Small intestine (tissue), 7 donors: Measurements from ENCODE around the gene IGSF9B. TPM values are rescaled to one million over a fixed set of nuclear protein-coding genes. Genes with fewer than 3 reads are reported as not detected.
A peak's percentile ranks its signal among the peaks of the same experiment; 100 is the strongest.

Experiments
- DNase-seq, 2 donors: peaks; one replicate each; pipeline versions ENCODE4 v3.0.0 to v3.0.0-alpha.2; 2013
- FAIRE-seq: peaks from 2 replicates; lab custom pipeline; 2012; peaks lifted over from hg19 to GRCh38; lab: Jason Lieb, UNC
- H3K27ac ChIP-seq, 3 donors: one replicate each; pipeline ENCODE4 v1.5.1; 2013; ENCODE audit warnings: low read length in 2 of 3, mild to moderate bottlenecking in 2 of 3, control low read depth in 1 of 3, inconsistent platforms in 1 of 3, low read depth in 1 of 3, moderate library complexity in 1 of 3
- H3K27me3 ChIP-seq, 3 donors: one replicate each; pipeline ENCODE4 v1.6.1; 2013; ENCODE audit warnings: low read length in 3 of 3, inconsistent platforms in 1 of 3; ENCODE audit not compliant: control insufficient read depth in 3 of 3, insufficient read depth in 3 of 3
- H3K36me3 ChIP-seq, 3 donors: one replicate each; pipeline ENCODE4 v1.6.1; 2013; ENCODE audit warnings: low read length in 3 of 3, inconsistent platforms in 1 of 3, low read depth in 1 of 3, mild to moderate bottlenecking in 1 of 3, moderate library complexity in 1 of 3; ENCODE audit not compliant: control insufficient read depth in 3 of 3, insufficient read depth in 2 of 3
- H3K4me1 ChIP-seq, 3 donors: one replicate each; pipeline ENCODE4 v1.6.1; 2013; ENCODE audit warnings: low read length in 2 of 3, inconsistent platforms in 1 of 3, low read depth in 1 of 3, mild to moderate bottlenecking in 1 of 3, moderate library complexity in 1 of 3; ENCODE audit not compliant: control insufficient read depth in 3 of 3, insufficient read depth in 2 of 3
- H3K4me3 ChIP-seq, 3 donors: one replicate each; pipeline ENCODE4 v1.5.1; 2013; ENCODE audit warnings: low read length in 3 of 3, control low read depth in 1 of 3, inconsistent platforms in 1 of 3, low read depth in 1 of 3, mild to moderate bottlenecking in 1 of 3, moderate library complexity in 1 of 3
- H3K9me3 ChIP-seq, 2 donors: one replicate each; pipeline ENCODE4 v1.6.1; 2013; ENCODE audit warnings: low read depth in 1 of 2, low read length in 1 of 2; ENCODE audit not compliant: control insufficient read depth in 2 of 2, insufficient read depth in 1 of 2
- WGBS, 3 donors: extraction: QIAGEN DNeasy Blood & Tissue Kit; methylation state at CpG; one replicate each; pipeline ENCODE4 v1.1.7; 2013; 5-methylcytosine and 5-hydroxymethylcytosine counted together
- polyA plus RNA-seq, 4 donors: library from polyadenylated mRNA; stranded (reverse) in 3 of 4; unstranded in 1 of 4; fragments of 200-250 nt in 3 of 4; fragments of 120-200 nt in 1 of 4; gene quantifications; one replicate each; pipeline versions ENCODE4 v1.2.1 to v1.2.3, GENCODE V29; 2013
- donor health status: healthy with polysubstance abuse.
- donor health status: control.
- donor health status: control.
- donor health status: Bipolar disorder and iron deficiency.
- donor health status: healthy.

Gene IGSF9B
- polyA plus RNA-seq, 4 donors: 1.4 to 2.3 (median 2.1) TPM; not detected in 1

DNA sequence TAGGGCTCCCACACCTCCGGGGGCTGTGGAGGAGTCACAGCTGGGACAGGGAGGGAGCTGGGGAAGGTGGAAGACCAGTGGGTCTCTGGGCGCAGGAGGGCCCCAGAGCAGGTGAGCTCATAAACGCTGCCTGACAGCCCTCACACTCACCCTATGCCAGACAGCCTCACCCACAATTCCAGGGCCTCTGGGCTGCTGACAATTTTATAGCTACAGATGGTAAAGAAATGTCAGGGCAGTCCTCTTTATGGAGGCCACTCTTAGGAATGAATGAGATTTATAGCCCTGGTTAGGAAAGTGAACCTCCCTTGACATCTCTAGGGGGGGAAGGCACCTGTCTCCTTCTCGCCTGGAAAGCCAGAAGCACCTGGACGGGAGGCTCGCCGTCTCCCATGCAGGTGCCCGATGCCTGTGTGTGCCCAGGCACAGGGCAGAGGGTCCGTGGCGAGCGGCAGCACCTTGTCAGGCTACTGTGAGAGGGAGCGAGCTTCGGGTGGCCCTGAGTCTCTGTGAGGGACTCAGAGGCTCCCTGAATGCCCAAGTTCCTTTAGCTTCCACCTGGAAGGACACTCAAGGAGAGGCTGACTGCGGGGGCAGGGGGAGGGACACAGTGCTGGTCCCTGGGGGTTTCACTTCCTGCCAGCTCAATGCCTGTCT lies 39.9 kb downstream of the IGSF9B start:
- FAIRE-seq: no peak
- 66 to 83% (median 76%) methylated on average over 14 of the region's 14 CpGs for WGBS, 3 donors
- H3K27ac ChIP-seq: no peak overlapping the region
- H3K36me3 ChIP-seq: peaks cover 0 to 5% (median 0%) of the 10 kb centered on the region in 3 donors
- no peak overlapping the region for H3K4me3 ChIP-seq
- H3K9me3 ChIP-seq: no peaks in the 10 kb centered on the region
- H3K27me3 ChIP-seq: peaks cover 2 to 25% (median 14%) of the 10 kb centered on the region in 3 donors
- peak in 1 of 2 donors; percentile 24 for DNase-seq
- no peaks in the 10 kb centered on the region for H3K4me1 ChIP-seq

DNA sequence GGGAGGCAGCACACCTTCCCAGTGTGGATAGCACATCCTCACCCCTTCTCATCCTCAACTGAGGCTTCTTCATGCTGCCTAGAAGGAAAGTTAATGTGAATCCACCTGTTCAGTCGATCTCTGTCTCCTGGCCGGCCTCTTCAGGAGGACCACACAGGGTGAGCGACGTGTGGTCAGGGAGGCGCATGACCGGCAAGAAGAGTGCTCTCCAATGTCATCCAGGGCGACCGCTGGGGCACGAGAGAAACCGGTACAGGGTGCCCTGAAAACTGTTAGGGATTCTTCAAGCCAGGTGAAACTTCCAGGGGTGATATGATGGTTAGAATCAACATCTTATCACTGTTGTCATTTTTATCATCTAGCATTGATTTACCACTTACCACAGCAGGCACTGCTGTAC lies 43.0 kb downstream of the IGSF9B start:
- Histone ChIP-seq H3K36me3 (peaks cover 0 to 2% (median 0%) of the 10 kb centered on the region in 3 donors), H3K4me3 (no peak overlapping the region), H3K27me3 (peaks cover 2 to 18% (median 6%) of the 10 kb centered on the region in 3 donors), H3K27ac (no peak overlapping the region), H3K9me3 (no peaks in the 10 kb centered on the region), H3K4me1 (no peaks in the 10 kb centered on the region)
- WGBS, 3 donors: 85 to 91% (median 89%) methylated on average over 10 of the region's 10 CpGs
- DNase-seq (no peak), FAIRE-seq (no peak)

DNA sequence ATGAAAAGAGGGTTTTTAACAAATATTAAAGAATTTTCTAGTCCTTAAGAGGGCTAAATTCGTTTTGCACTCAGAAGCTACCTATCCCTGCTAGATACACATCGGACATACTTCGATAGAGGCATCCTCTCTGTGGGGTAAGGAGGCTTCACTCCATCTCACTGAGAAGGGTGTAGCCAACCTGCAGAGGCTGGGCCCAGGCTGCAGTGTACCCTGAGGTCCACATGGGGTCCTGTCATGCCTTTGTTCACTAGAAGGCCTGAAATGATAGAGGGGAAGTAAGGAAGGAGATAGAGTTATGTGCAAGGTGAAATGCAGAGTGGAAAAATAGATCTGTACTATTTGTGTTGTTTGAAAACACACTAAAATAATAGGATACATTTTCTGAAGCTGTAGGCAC lies 45.6 kb downstream of the IGSF9B start:
- Histone ChIP-seq H3K9me3 (no peaks in the 10 kb centered on the region), H3K36me3 (peaks cover 0 to 2% (median 0%) of the 10 kb centered on the region in 3 donors), H3K4me1 (no peaks in the 10 kb centered on the region), H3K27me3 (no peaks in the 10 kb centered on the region), H3K27ac (no peak overlapping the region), H3K4me3 (no peak overlapping the region)
- 76 to 81% (median 78%) methylated on average over 3 of the region's 3 CpGs for whole genome bisulfite sequencing, 3 donors
- FAIRE-seq: no peak
- no peak for DNase-seq

DNA sequence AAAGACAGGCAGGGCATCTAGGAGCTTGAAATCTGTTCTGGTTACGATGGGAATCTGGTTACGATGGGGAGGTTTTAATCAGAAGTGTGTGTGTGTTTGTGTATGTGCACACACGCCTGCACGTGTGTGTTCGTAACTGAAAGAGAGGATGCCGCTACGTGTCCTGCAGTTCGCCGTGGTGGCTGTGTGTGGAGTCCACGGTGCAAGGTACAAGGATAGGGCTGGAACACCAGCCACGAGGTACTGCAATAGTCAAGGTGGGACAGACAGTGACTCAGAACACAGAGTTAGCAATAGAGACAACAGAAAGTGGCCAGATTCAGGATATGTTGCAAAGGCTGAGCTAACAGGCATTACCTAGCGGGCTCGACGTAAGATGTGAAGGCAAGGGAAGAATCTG lies 46.7 kb downstream of the IGSF9B start:
- H3K9me3 ChIP-seq: no peaks in the 10 kb centered on the region
- no peak for FAIRE-seq
- H3K27ac ChIP-seq: no peak overlapping the region
- no peaks in the 10 kb centered on the region for H3K27me3 ChIP-seq
- H3K4me3 ChIP-seq: no peak overlapping the region
- H3K4me1 ChIP-seq: no peaks in the 10 kb centered on the region
- H3K36me3 ChIP-seq: peaks cover 0 to 2% (median 0%) of the 10 kb centered on the region in 3 donors
- DNase-seq: no peak
- 88 to 89% (median 89%) methylated on average over 14 of the region's 14 CpGs for WGBS, 3 donors

GRCh38 chr11:133908827-133909226 lies 47.9 kb downstream of the IGSF9B start:
- Histone ChIP-seq H3K9me3 (no peaks in the 10 kb centered on the region), H3K36me3 (peaks cover 0 to 2% (median 0%) of the 10 kb centered on the region in 3 donors), H3K4me3 (no peak overlapping the region), H3K27me3 (no peaks in the 10 kb centered on the region), H3K4me1 (no peaks in the 10 kb centered on the region), H3K27ac (no peak overlapping the region)
- DNase-seq (no peak), FAIRE-seq (no peak)
- WGBS, 3 donors: 67 to 86% (median 70%) methylated on average over 16 of the region's 16 CpGs

DNA sequence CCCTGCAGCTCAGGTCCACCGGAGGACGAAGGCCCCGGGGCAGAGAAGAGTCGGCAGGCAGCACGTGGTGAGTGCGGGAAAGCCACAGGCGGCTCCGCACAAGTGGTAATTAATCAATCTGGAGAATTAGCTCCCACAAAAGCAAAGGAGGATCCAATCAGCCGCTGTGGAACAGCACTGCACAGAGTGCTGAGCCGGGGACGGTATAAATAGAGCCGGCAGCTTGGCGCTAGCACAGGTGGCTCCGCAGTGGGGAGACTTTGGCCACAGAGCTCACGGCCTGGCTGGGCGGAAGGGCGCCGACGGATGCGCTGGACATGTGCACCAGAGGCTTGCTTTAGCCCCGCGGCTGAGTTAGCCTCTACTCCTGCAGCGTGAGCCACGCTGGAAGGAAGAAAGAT lies 48.9 kb downstream of the IGSF9B start:
- Histone ChIP-seq H3K9me3 (no peaks in the 10 kb centered on the region), H3K4me3 (no peak overlapping the region), H3K4me1 (no peaks in the 10 kb centered on the region), H3K36me3 (peaks cover 0 to 2% (median 0%) of the 10 kb centered on the region in 3 donors), H3K27ac (no peak overlapping the region), H3K27me3 (no peaks in the 10 kb centered on the region)
- no peak for DNase-seq
- 92 to 94% (median 93%) methylated on average over 24 of the region's 24 CpGs for WGBS, 3 donors
- FAIRE-seq: no peak

DNA sequence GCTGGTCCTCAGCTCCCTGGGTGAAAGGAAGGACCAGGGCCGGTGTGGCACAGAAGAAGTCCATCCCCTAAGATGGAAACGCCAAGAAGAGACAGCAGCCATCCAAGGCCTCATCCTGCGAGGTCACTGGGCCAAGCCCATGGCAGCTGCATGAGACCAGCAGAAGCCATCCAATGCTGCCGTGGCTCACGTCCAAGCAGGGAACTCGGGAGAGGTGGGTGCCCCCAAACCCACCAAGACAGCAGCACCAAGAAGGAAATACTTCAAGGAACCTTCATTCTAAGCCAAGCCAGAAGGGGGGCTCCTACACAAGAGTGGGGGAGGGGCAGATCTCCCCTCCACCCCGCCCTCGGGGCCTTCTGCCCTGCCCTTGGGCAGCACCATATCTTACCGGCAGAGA lies 49.6 kb downstream of the IGSF9B start:
- H3K27me3 ChIP-seq: no peaks in the 10 kb centered on the region
- H3K27ac ChIP-seq: no peak overlapping the region
- H3K4me3 ChIP-seq: no peak overlapping the region
- H3K36me3 ChIP-seq: peaks cover 0 to 2% (median 0%) of the 10 kb centered on the region in 3 donors
- no peaks in the 10 kb centered on the region for H3K4me1 ChIP-seq
- H3K9me3 ChIP-seq: no peaks in the 10 kb centered on the region
- FAIRE-seq: no peak
- no peak for DNase-seq
- WGBS, 3 donors: 89 to 92% (median 91%) methylated on average over 9 of the region's 9 CpGs

GRCh38 chr11:133906746-133907145 lies 50.0 kb downstream of the IGSF9B start:
- DNase-seq (no peak), FAIRE-seq (no peak)
- Histone ChIP-seq H3K4me3 (no peak overlapping the region), H3K36me3 (peaks cover 0 to 2% (median 0%) of the 10 kb centered on the region in 3 donors), H3K4me1 (no peaks in the 10 kb centered on the region), H3K27ac (no peak overlapping the region), H3K27me3 (no peaks in the 10 kb centered on the region), H3K9me3 (no peaks in the 10 kb centered on the region)
- 82 to 93% (median 92%) methylated on average over 13 of the region's 13 CpGs for WGBS, 3 donors

- H3K36me3 ChIP-seq: peaks cover 0 to 2% (median 0%) of the 10 kb centered on the region in 3 donors
- no peaks in the 10 kb centered on the region for H3K4me1 ChIP-seq
- 88 to 90% (median 89%) methylated on average over 15 of the region's 15 CpGs for WGBS, 3 donors
- H3K27me3 ChIP-seq: no peaks in the 10 kb centered on the region
- H3K9me3 ChIP-seq: no peaks in the 10 kb centered on the region
- DNase-seq (no peak), FAIRE-seq (no peak)
- no peak overlapping the region for H3K27ac ChIP-seq
- H3K4me3 ChIP-seq: no peak overlapping the region
Measured at GRCh38 chr11:133906241-133906640, 50.5 kb downstream of the IGSF9B start.
